ENCODE measurements around the gene PSME1. TPM values are rescaled to one million over a fixed set of nuclear protein-coding genes. Genes with fewer than 3 reads are reported as not detected.

PSME1 gene
- total and polyA plus RNA-seq, 10 of the 15 experiments (the other 5 are each of a cell fraction or from before 2014, with no cell fraction given), result 250 to 1,378 (median 412) TPM

- TF ChIP-seq MTA3 (IDR thresholded peaks at IDR 0.05; ENCODE audit: borderline replicate concordance, low read length), result no peak
- no peak; the same call in 1 of the 2 replicates for TF ChIP-seq ATF7 (IDR thresholded peaks at IDR 0.05; ENCODE audit: low read depth)
- TF ChIP-seq MYC (IDR thresholded peaks at IDR 0.05; ENCODE audit: insufficient read depth, insufficient read length, insufficient replicate concordance, low read length, severe bottlenecking), result peak; percentile 71
- TF ChIP-seq MXI1 (IDR thresholded peaks at IDR 0.05; ENCODE audit: low read depth, low read length), result no peak; the same call in none of the 2 replicates
- TF ChIP-seq KLF5 (IDR thresholded peaks at IDR 0.05; ENCODE audit: partially characterized antibody), result peak; percentile 91
- TF ChIP-seq POU2F2 (IDR thresholded peaks at IDR 0.05; ENCODE audit: borderline replicate concordance, low read depth, low read length), result no peak
- TF ChIP-seq SKIL (IDR thresholded peaks at IDR 0.05; ENCODE audit: low read depth, poor library complexity, severe bottlenecking), result peak; percentile 61
- no peak; a peak in 1 of 4 replicates for TF ChIP-seq CEBPB (IDR thresholded peaks at IDR 0.05; ENCODE audit: borderline replicate concordance in 1 of 2, low read depth in 2 of 2, low read length in 2 of 2)
- TF ChIP-seq FOXM1 (IDR thresholded peaks at IDR 0.05; ENCODE audit: low read depth, low read length), result no peak
- peak; percentile 95 for TF ChIP-seq CREB1 (IDR thresholded peaks at IDR 0.05; ENCODE audit: low read depth)
- peak; percentile 55 for TF ChIP-seq SIN3A (IDR thresholded peaks at IDR 0.05; ENCODE audit: low read depth, low read length)
- TF ChIP-seq RBBP5 (conservative IDR thresholded peaks at IDR 0.05), result no peak
- TF ChIP-seq RUNX3 (IDR thresholded peaks at IDR 0.05; ENCODE audit: low read length), result peak; percentile 54
- TF ChIP-seq, protein P1, sequence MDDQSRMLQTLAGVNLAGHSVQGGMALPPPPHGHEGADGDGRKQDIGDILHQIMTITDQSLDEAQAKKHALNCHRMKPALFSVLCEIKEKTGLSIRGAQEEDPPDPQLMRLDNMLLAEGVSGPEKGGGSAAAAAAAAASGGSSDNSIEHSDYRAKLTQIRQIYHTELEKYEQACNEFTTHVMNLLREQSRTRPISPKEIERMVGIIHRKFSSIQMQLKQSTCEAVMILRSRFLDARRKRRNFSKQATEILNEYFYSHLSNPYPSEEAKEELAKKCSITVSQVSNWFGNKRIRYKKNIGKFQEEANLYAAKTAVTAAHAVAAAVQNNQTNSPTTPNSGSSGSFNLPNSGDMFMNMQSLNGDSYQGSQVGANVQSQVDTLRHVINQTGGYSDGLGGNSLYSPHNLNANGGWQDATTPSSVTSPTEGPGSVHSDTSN (IDR thresholded peaks at IDR 0.05; ENCODE audit: insufficient replicate concordance, low read depth, low read length), result peak; percentile 96
- no peak for TF ChIP-seq SMC3 (IDR thresholded peaks at IDR 0.05; ENCODE audit: borderline replicate concordance, low read length)
- TF ChIP-seq HSF1 (IDR thresholded peaks at IDR 0.05; ENCODE audit: low read depth, low read length), result no peak
- TF ChIP-seq HDAC2 (IDR thresholded peaks at IDR 0.05), result no peak
- peak; percentile 94 for TF ChIP-seq FOS (IDR thresholded peaks at IDR 0.05; ENCODE audit: borderline replicate concordance, extremely low read depth, insufficient read length)
- no peak for TF ChIP-seq ZNF592 (IDR thresholded peaks at IDR 0.05)
- TF ChIP-seq WRNIP1 (IDR thresholded peaks at IDR 0.05; ENCODE audit: borderline replicate concordance, low read depth, low read length), result 0 out of 2 replicates have a peak, but pooled peaks have one; percentile 24
- TF ChIP-seq KDM1A (IDR thresholded peaks at IDR 0.05; ENCODE audit: borderline replicate concordance), result no peak
Observed at GRCh38 chr14:24114532-24115421, 21.2 kb upstream of the PSME1 start, which contains the start of the genes DCAF11 and NRL (continued).
